CD14-positive monocyte (primary cell): Measurements from ENCODE around the gene CD34. TPM values are rescaled to one million over a fixed set of nuclear protein-coding genes. Genes with fewer than 3 reads are reported as not detected.

ENCODE experiments used
- DNase-seq, 3 donors: peaks; one replicate each; pipeline ENCODE4 v3.0.0-alpha.2; 2011 to 2022
- H2AFZ ChIP-seq: 2 replicates; pipeline ENCODE4 v1.6.0; 2012; ENCODE audit warnings: mild to moderate bottlenecking, low read depth, low read length, inconsistent platforms; ENCODE audit not compliant: insufficient read depth, poor library complexity, severe bottlenecking
- H3K27ac ChIP-seq, 2 donors: 1 replicate in 1 of 2; 2 replicates in 1 of 2; pipeline ENCODE4 v1.5.1; 2012 to 2013; ENCODE audit warnings: low read length in 2 of 2, control low read depth in 1 of 2, inconsistent platforms in 1 of 2, low read depth in 1 of 2, mild to moderate bottlenecking in 1 of 2
- H3K27me3 ChIP-seq, 2 donors: one replicate each; pipeline versions ENCODE4 v1.6.0 to v1.6.1; 2011 to 2013; ENCODE audit warnings: low read length in 2 of 2; ENCODE audit not compliant: control insufficient read depth in 2 of 2, insufficient read depth in 2 of 2
- H3K36me3 ChIP-seq, 2 donors: replicated peaks in 1 of 2; 1 replicate in 1 of 2; 2 replicates in 1 of 2; pipeline versions ENCODE4 v1.5.1 to v1.6.1; 2012 to 2013; ENCODE audit warnings: low read length in 2 of 2, control low read depth in 1 of 2, inconsistent platforms in 1 of 2, mild to moderate bottlenecking in 1 of 2; ENCODE audit not compliant: insufficient read depth in 2 of 2, control insufficient read depth in 1 of 2
- H3K4me1 ChIP-seq, 2 donors: 1 replicate in 1 of 2; 2 replicates in 1 of 2; pipeline versions ENCODE4 v1.5.1 to v1.6.1; 2012 to 2013; ENCODE audit warnings: low read length in 2 of 2, control low read depth in 1 of 2, inconsistent platforms in 1 of 2, mild to moderate bottlenecking in 1 of 2, moderate library complexity in 1 of 2; ENCODE audit not compliant: insufficient read depth in 2 of 2, control insufficient read depth in 1 of 2
- H3K4me2 ChIP-seq: replicated peaks from 2 replicates; pipeline ENCODE3; 2012; ENCODE audit warnings: low read length, moderate library complexity, mild to moderate bottlenecking; ENCODE audit not compliant: poor library complexity, severe bottlenecking; ENCODE audit errors: extremely low read depth
- H3K4me3 ChIP-seq, 3 experiments: fragments of 200-600 bp in 1 of 3; sonication (generic) in 1 of 3; replicated peaks in 1 of 3; 1 replicate in 2 of 3; 2 replicates in 1 of 3; pipeline ENCODE4 v1.5.1; 2011 to 2013; ENCODE audit warnings: low read length in 3 of 3, mild to moderate bottlenecking in 3 of 3, control low read depth in 2 of 3, low read depth in 2 of 3, inconsistent platforms in 1 of 3, moderate library complexity in 1 of 3
- H3K79me2 ChIP-seq: 2 replicates; pipeline ENCODE4 v1.6.0; 2012; ENCODE audit warnings: mild to moderate bottlenecking, control low read depth, inconsistent platforms, low read length, moderate library complexity; ENCODE audit not compliant: insufficient read depth
- H3K9ac ChIP-seq: 2 replicates; pipeline ENCODE4 v1.6.0; 2017; ENCODE audit warnings: low read length, mild to moderate bottlenecking; ENCODE audit not compliant: insufficient read depth, poor library complexity, severe bottlenecking
- H3K9me3 ChIP-seq, 2 donors: replicated peaks in 1 of 2; 1 replicate in 1 of 2; 2 replicates in 1 of 2; pipeline versions ENCODE4 v1.5.1 to v1.6.1; 2012 to 2013; ENCODE audit warnings: low read length in 2 of 2, control low read depth in 1 of 2; ENCODE audit not compliant: control insufficient read depth in 1 of 2, insufficient read depth in 1 of 2
- H4K20me1 ChIP-seq: 2 replicates; pipeline ENCODE4 v1.6.0; 2012; ENCODE audit warnings: mild to moderate bottlenecking, low read length, control low read depth, moderate library complexity; ENCODE audit not compliant: insufficient read depth
- H3K27ac Mint-ChIP-seq, 7 donors: one replicate each; pipeline ENCODE4 v1.8.0; 2020; ENCODE audit warnings: mild to moderate bottlenecking in 7 of 7, mixed read lengths in 7 of 7, moderate library complexity in 6 of 7, inconsistent platforms in 2 of 7
- H3K27me3 Mint-ChIP-seq, 3 donors: one replicate each; pipeline ENCODE4 v1.8.0; 2021 to 2022; ENCODE audit warnings: low read depth in 3 of 3, mild to moderate bottlenecking in 3 of 3, mixed read lengths in 3 of 3, moderate library complexity in 3 of 3, inconsistent platforms in 1 of 3
- H3K36me3 Mint-ChIP-seq, 2 donors: one replicate each; pipeline ENCODE4 v1.8.0; 2020; ENCODE audit warnings: mixed read lengths in 2 of 2, inconsistent platforms in 1 of 2, mild to moderate bottlenecking in 1 of 2
- H3K4me1 Mint-ChIP-seq: one replicate; pipeline ENCODE4 v1.8.0; 2020; ENCODE audit warnings: mild to moderate bottlenecking, mixed read lengths
- H3K4me3 Mint-ChIP-seq, 2 donors: one replicate each; pipeline ENCODE4 v1.8.0; 2020; ENCODE audit warnings: mild to moderate bottlenecking in 2 of 2, mixed read lengths in 2 of 2, moderate library complexity in 1 of 2
- H3K9me3 Mint-ChIP-seq, 7 donors: one replicate each; pipeline ENCODE4 v1.8.0; 2020 to 2022; ENCODE audit warnings: mixed read lengths in 7 of 7, mild to moderate bottlenecking in 6 of 7, moderate library complexity in 6 of 7, inconsistent platforms in 2 of 7
- CTCF ChIP-seq: fragments of 200-600 bp; IDR thresholded peaks from one replicate; pipeline ENCODE4 v1.8.0; 2022; ENCODE audit warnings: antibody characterized with exemption, mild to moderate bottlenecking
- WGBS: methylation state at CpG from one replicate; pipeline ENCODE4 v1.1.5; 2013; ENCODE audit warnings: missing lambda C conversion rate; ENCODE audit not compliant: insufficient coverage; 5-methylcytosine and 5-hydroxymethylcytosine counted together
- intact Hi-C, 2 donors: fragments of 100-400 bp; cut with micrococcal nuclease; formaldehyde crosslinking; loops; one replicate each; pipeline versions ENCODE4 v1.15.0 to v1.15.1; 2023
- polyA plus RNA-seq, 3 donors: library from polyadenylated mRNA; depleted of rRNA in 1 of 3; unstranded in 2 of 3; stranded (reverse) in 1 of 3; fragments of 300-500 nt in 2 of 3; fragments of >200 nt in 1 of 3; fragmentation: Illumina TruSeq in 2 of 3; gene quantifications; 1 replicate in 2 of 3; 2 replicates in 1 of 3; pipeline ENCODE4 v1.2.3, GENCODE V29; 2012 to 2021

Gene CD34
- polyA plus RNA-seq, 3 donors = 0.03 TPM; not detected in 2

- H3K4me1 Mint-ChIP-seq = peaks cover 25% of the 10 kb centered on the region
- Histone ChIP-seq H3K4me1 (peaks cover 21 to 22% of the 10 kb centered on the region in 2 donors), H3K27me3 (no peaks in the 10 kb centered on the region), H3K36me3 (no peaks in the 10 kb centered on the region), H3K4me3 (no peak overlapping the region), H2AFZ (peak overlapping the region; percentile 9), H3K4me2 (no peak overlapping the region), H3K9ac (no peak overlapping the region), H3K79me2 (no peaks in the 10 kb centered on the region), H3K27ac (no peak overlapping the region), H4K20me1 (no peaks in the 10 kb centered on the region), H3K9me3 (no peaks in the 10 kb centered on the region)
- no peak for TF ChIP-seq CTCF
- H3K27me3 Mint-ChIP-seq = peaks cover 0 to 3% (median 0%) of the 10 kb centered on the region in 3 donors
- no peaks in the 10 kb centered on the region for H3K36me3 Mint-ChIP-seq
- no peak overlapping the region for H3K4me3 Mint-ChIP-seq
- intact Hi-C loops = no loop called here
- WGBS = no CpG with 5 or more reads among the region's 6 CpGs
- no peaks in the 10 kb centered on the region for H3K9me3 Mint-ChIP-seq
- H3K27ac Mint-ChIP-seq = no peak overlapping the region
- no peak for DNase-seq
Measured at GRCh38 chr1:207893737-207894582, 17.0 kb downstream of the CD34 start.

- no peak for DNase-seq
- Histone ChIP-seq H3K27ac (no peak overlapping the region), H4K20me1 (no peaks in the 10 kb centered on the region), H3K36me3 (no peaks in the 10 kb centered on the region), H3K9me3 (no peaks in the 10 kb centered on the region), H3K9ac (no peak overlapping the region), H3K79me2 (no peaks in the 10 kb centered on the region), H3K4me2 (no peak overlapping the region), H3K27me3 (no peaks in the 10 kb centered on the region), H3K4me1 (peaks cover 31 to 32% of the 10 kb centered on the region in 2 donors), H2AFZ (no peak overlapping the region), H3K4me3 (no peak overlapping the region)
- intact Hi-C loops = no loop called here
- Mint-ChIP-seq H3K36me3 (no peaks in the 10 kb centered on the region), H3K9me3 (peaks cover 0 to 2% (median 0%) of the 10 kb centered on the region in 7 donors), H3K27ac (no peak overlapping the region), H3K4me3 (no peak overlapping the region), H3K4me1 (peaks cover 36% of the 10 kb centered on the region), H3K27me3 (peaks cover 0 to 3% (median 0%) of the 10 kb centered on the region in 3 donors)
- 100% methylated on average over 4 of the region's 5 CpGs for WGBS
- no peak for TF ChIP-seq CTCF
Measured at GRCh38 chr1:207892764-207893163, 18.2 kb downstream of the CD34 start.
